Astrocyte (in vitro differentiated cells and primary cell): ENCODE results near the gene ATP8A1. TPM values are rescaled to one million over a fixed set of nuclear protein-coding genes. Genes with fewer than 3 reads are reported as not detected.
A peak's percentile ranks its signal among the peaks of the same experiment; 100 is the strongest.

ENCODE experiments used
- DNase-seq: peaks from one replicate; pipeline ENCODE4 v3.0.0-alpha.2; 2010; ENCODE audit warnings: low read depth
- FAIRE-seq: peaks from 2 replicates; lab custom pipeline; 2011; peaks lifted over from hg19 to GRCh38; lab: Jason Lieb, UNC
- H2AFZ ChIP-seq: 2 replicates; pipeline ENCODE4 v1.6.0; 2012; ENCODE audit warnings: low read depth, low read length, inconsistent platforms
- H3K27ac ChIP-seq: 2 replicates; pipeline ENCODE4 v1.5.1; 2011; ENCODE audit warnings: low read depth, low read length, inconsistent platforms
- H3K27me3 ChIP-seq: 2 replicates; pipeline ENCODE4 v1.6.0; 2011; ENCODE audit warnings: low read length, inconsistent platforms; ENCODE audit not compliant: insufficient read depth
- H3K36me3 ChIP-seq: 2 replicates; pipeline ENCODE4 v1.5.1; 2011; ENCODE audit warnings: low read length, inconsistent platforms; ENCODE audit not compliant: insufficient read depth
- H3K4me1 ChIP-seq: 2 replicates; pipeline ENCODE4 v1.5.1; 2011; ENCODE audit warnings: low read length, inconsistent platforms; ENCODE audit not compliant: insufficient read depth
- H3K4me2 ChIP-seq: 2 replicates; pipeline ENCODE4 v1.6.0; 2012; ENCODE audit warnings: low read length, inconsistent platforms
- H3K4me3 ChIP-seq: 2 replicates; pipeline ENCODE4 v1.5.1; 2011; ENCODE audit warnings: low read depth, mild to moderate bottlenecking, low read length, inconsistent platforms; ENCODE audit not compliant: insufficient read depth
- H3K79me2 ChIP-seq: 2 replicates; pipeline ENCODE4 v1.6.0; 2012; ENCODE audit warnings: mild to moderate bottlenecking, low read length, inconsistent platforms; ENCODE audit not compliant: insufficient read depth
- H3K9ac ChIP-seq: 2 replicates; pipeline ENCODE4 v1.6.0; 2012; ENCODE audit warnings: mild to moderate bottlenecking, low read length, inconsistent platforms
- H3K9me3 ChIP-seq: 2 replicates; pipeline ENCODE4 v1.5.1; 2012; ENCODE audit warnings: low read depth, mild to moderate bottlenecking, low read length, inconsistent platforms; ENCODE audit not compliant: insufficient read depth
- H4K20me1 ChIP-seq: 2 replicates; pipeline ENCODE4 v1.6.0; 2012; ENCODE audit warnings: low read length, inconsistent platforms; ENCODE audit not compliant: insufficient read depth
- H3K27ac Mint-ChIP-seq: one replicate; pipeline ENCODE4 v1.8.0; 2021; ENCODE audit warnings: mild to moderate bottlenecking, mixed read lengths; ENCODE audit not compliant: unreplicated experiment
- H3K27me3 Mint-ChIP-seq: one replicate; pipeline ENCODE4 v1.8.0; 2021; ENCODE audit warnings: low read depth, mixed read lengths; ENCODE audit not compliant: unreplicated experiment
- H3K36me3 Mint-ChIP-seq: one replicate; pipeline ENCODE4 v1.8.0; 2021; ENCODE audit warnings: low read depth, mixed read lengths; ENCODE audit not compliant: unreplicated experiment
- H3K4me1 Mint-ChIP-seq: one replicate; pipeline ENCODE4 v1.8.0; 2021; ENCODE audit warnings: low read depth, mixed read lengths; ENCODE audit not compliant: unreplicated experiment
- H3K4me3 Mint-ChIP-seq: one replicate; pipeline ENCODE4 v1.8.0; 2021; ENCODE audit warnings: mild to moderate bottlenecking, moderate library complexity, mixed read lengths; ENCODE audit not compliant: unreplicated experiment
- H3K9me3 Mint-ChIP-seq: one replicate; pipeline ENCODE4 v1.8.0; 2021; ENCODE audit warnings: mild to moderate bottlenecking, mixed read lengths; ENCODE audit not compliant: unreplicated experiment
- EZH2 ChIP-seq: IDR thresholded peaks from 2 replicates; pipeline ENCODE4 v1.6.1; 2012; ENCODE audit warnings: mild to moderate bottlenecking, low read length, inconsistent platforms; ENCODE audit not compliant: insufficient read depth
- total RNA-seq: library from RNA; stranded (reverse); gene quantifications from 2 replicates; pipeline ENCODE4 v1.2.1, GENCODE V29; 2021
- TF ChIP-seq, protein P1 (sequence below): IDR thresholded peaks from 2 replicates; pipeline ENCODE4 v1.5.1; 2011; ENCODE audit warnings: low read depth, mild to moderate bottlenecking, inconsistent platforms, low read length, moderate library complexity; ENCODE audit not compliant: insufficient read depth

ATP8A1 gene
- total RNA-seq, 1 donor from 2014 or later, result 2.9 TPM

DNA sequence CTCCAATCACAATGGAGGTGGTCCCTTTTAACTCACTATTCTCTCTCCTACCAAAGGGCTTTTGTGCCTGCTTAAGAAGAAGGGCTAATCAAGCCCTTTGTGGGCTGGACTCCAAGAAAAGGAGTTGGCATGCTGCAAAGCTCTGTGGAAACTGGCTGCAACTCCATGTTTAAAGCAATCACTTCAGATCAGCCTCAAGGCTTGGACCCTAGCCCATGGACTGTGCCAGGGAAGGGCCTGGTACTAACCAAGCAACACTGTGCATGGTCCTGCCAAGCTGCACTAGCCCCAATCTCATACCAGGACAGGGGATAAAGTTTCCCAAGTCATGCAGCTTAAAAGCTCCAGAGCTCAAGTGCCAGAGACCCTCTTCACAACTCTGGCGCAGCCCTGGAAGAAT, 86.7 kb downstream of the ATP8A1 start:
- Histone ChIP-seq H3K79me2 (no peaks in the 10 kb centered on the region), H3K27me3 (no peaks in the 10 kb centered on the region), H3K9me3 (no peaks in the 10 kb centered on the region), H3K4me2 (no peak overlapping the region), H3K36me3 (no peaks in the 10 kb centered on the region), H4K20me1 (no peaks in the 10 kb centered on the region), H3K27ac (no peak overlapping the region), H3K4me3 (no peak overlapping the region), H3K9ac (no peak overlapping the region), H2AFZ (no peak overlapping the region), H3K4me1 (no peaks in the 10 kb centered on the region)
- Mint-ChIP-seq H3K4me1 (no peaks in the 10 kb centered on the region), H3K36me3 (no peaks in the 10 kb centered on the region), H3K4me3 (no peak overlapping the region), H3K27me3 (no peaks in the 10 kb centered on the region), H3K9me3 (no peaks in the 10 kb centered on the region), H3K27ac (no peak overlapping the region)
- DNase-seq (no peak), FAIRE-seq (no peak)
- TF ChIP-seq, protein P1, sequence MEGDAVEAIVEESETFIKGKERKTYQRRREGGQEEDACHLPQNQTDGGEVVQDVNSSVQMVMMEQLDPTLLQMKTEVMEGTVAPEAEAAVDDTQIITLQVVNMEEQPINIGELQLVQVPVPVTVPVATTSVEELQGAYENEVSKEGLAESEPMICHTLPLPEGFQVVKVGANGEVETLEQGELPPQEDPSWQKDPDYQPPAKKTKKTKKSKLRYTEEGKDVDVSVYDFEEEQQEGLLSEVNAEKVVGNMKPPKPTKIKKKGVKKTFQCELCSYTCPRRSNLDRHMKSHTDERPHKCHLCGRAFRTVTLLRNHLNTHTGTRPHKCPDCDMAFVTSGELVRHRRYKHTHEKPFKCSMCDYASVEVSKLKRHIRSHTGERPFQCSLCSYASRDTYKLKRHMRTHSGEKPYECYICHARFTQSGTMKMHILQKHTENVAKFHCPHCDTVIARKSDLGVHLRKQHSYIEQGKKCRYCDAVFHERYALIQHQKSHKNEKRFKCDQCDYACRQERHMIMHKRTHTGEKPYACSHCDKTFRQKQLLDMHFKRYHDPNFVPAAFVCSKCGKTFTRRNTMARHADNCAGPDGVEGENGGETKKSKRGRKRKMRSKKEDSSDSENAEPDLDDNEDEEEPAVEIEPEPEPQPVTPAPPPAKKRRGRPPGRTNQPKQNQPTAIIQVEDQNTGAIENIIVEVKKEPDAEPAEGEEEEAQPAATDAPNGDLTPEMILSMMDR, result no peak
- TF ChIP-seq EZH2, result no peak

DNA sequence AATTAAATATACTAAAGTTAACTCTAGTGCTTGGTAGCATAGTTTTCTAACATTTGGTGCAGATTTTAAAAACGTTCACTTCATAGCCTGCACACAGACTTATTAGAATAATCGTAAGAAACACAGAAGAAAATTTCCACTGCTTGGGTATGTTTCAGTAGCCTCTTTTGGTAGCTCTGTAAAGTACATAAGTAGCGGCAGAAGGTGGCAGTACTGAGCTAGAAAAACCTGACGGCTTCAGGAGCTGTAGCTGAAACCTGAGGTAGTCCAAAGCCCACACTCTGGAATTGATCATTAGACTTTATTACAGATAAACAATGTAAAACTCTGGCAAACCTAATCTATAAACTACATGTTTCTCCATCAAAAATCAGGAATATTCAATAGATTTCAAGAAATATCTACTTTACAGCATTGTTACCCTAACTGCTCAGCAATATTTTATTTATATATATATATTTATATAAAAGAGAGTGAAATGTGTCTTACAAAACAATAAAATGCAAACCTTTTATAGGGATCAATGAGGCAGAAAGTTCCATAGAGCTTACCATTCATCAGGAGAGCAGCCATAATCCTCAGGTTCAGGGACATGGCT, 88.2 kb downstream of the ATP8A1 start:
- Histone ChIP-seq H3K27ac (no peak overlapping the region), H3K4me3 (no peak overlapping the region), H2AFZ (no peak overlapping the region), H3K4me1 (no peaks in the 10 kb centered on the region), H3K9me3 (no peaks in the 10 kb centered on the region), H3K79me2 (no peaks in the 10 kb centered on the region), H3K27me3 (no peaks in the 10 kb centered on the region), H3K36me3 (no peaks in the 10 kb centered on the region), H3K4me2 (no peak overlapping the region), H3K9ac (no peak overlapping the region), H4K20me1 (no peaks in the 10 kb centered on the region)
- Mint-ChIP-seq H3K27me3 (no peaks in the 10 kb centered on the region), H3K36me3 (no peaks in the 10 kb centered on the region), H3K4me1 (no peaks in the 10 kb centered on the region), H3K27ac (no peak overlapping the region), H3K9me3 (peaks cover 2% of the 10 kb centered on the region), H3K4me3 (no peak overlapping the region)
- no peak for TF ChIP-seq EZH2
- TF ChIP-seq, protein P1, result peak; percentile 72
- peak; percentile 30 for DNase-seq
- peak; percentile 50 for FAIRE-seq

DNA sequence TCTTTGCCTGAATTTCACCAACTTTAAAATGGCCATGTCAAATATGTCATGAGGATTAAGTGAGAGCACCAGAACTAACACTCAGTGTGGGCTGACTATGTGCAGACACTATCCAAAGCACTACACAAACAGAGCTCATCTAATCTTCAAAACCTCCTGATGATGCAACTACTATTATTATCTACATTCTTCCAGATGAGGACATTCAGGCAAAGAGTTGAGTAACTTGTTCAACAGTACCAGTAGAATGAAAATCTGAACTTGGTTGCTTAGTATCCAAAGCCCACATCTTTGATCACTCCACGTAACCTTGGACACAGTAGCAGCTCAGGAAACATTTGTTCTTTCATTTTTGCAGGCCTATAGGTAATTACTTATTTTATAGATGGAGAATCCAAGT, 90.1 kb downstream of the ATP8A1 start:
- Mint-ChIP-seq H3K27me3 (no peaks in the 10 kb centered on the region), H3K4me3 (no peak overlapping the region), H3K36me3 (no peaks in the 10 kb centered on the region), H3K4me1 (no peaks in the 10 kb centered on the region), H3K9me3 (peaks cover 2% of the 10 kb centered on the region), H3K27ac (no peak overlapping the region)
- Histone ChIP-seq H4K20me1 (no peaks in the 10 kb centered on the region), H3K4me1 (no peaks in the 10 kb centered on the region), H3K4me3 (no peak overlapping the region), H2AFZ (no peak overlapping the region), H3K27me3 (no peaks in the 10 kb centered on the region), H3K9ac (no peak overlapping the region), H3K79me2 (no peaks in the 10 kb centered on the region), H3K9me3 (no peaks in the 10 kb centered on the region), H3K36me3 (no peaks in the 10 kb centered on the region), H3K27ac (no peak overlapping the region), H3K4me2 (no peak overlapping the region)
- no peak for FAIRE-seq
- no peak for DNase-seq
- no peak for TF ChIP-seq EZH2
- TF ChIP-seq, protein P1, result no peak
